SK-N-SH (cell line): ENCODE data around the gene P2RY6. TPM values are rescaled to one million over a fixed set of nuclear protein-coding genes. Genes with fewer than 3 reads are reported as not detected.

Experiments
- CTCF ChIA-PET: fragments of 300-600, 350-600 bp; formaldehyde crosslinking; extraction: SDS; loops from one replicate; lab custom pipeline; 2021; lab: Yijun Ruan, JAX
- POLR2A ChIA-PET: fragments of 350-600 bp; sonication (Branson Sonifier 250); formaldehyde crosslinking; extraction: SDS; loops from one replicate; lab custom pipeline; 2020; ENCODE audit warnings: antibody characterized with exemption, inconsistent platforms; lab: Yijun Ruan, JAX
- DNase-seq: peaks from one replicate; pipeline ENCODE4 v3.0.0; 2012
- H2AFZ ChIP-seq: fragments of 200-600 bp; sonication (generic); 2 replicates; pipeline ENCODE4 v1.8.1; 2016; ENCODE audit warnings: antibody characterized with exemption, mild to moderate bottlenecking, low read depth
- H3F3A ChIP-seq: fragments of 200-600 bp; sonication (generic); replicated peaks from 2 replicates; pipeline ENCODE3; 2016; ENCODE audit warnings: antibody characterized with exemption, mild to moderate bottlenecking; ENCODE audit not compliant: insufficient read depth
- H3K27ac ChIP-seq, 2 experiments: fragments of 200-500 bp in 1 of 2; fragments of 200-600 bp in 1 of 2; sonication (Bioruptor generic) in 1 of 2; sonication (generic), shearing (Covaris generic) in 1 of 2; 2 replicates each; pipeline versions ENCODE4 v1.5.1 to v1.6.1; 2014 to 2016; ENCODE audit warnings: low read depth in 2 of 2, inconsistent platforms in 1 of 2, low read length in 1 of 2, mild to moderate bottlenecking in 1 of 2, mixed read lengths in 1 of 2
- H3K27me3 ChIP-seq: fragments of 200-600 bp; sonication (generic), shearing (Covaris generic); 2 replicates; pipeline ENCODE4 v1.6.1; 2016; ENCODE audit warnings: mixed run types; ENCODE audit not compliant: insufficient read depth
- H3K36me3 ChIP-seq, 2 experiments: fragments of 200-500 bp in 1 of 2; fragments of 200-600 bp in 1 of 2; sonication (Bioruptor generic) in 1 of 2; sonication (generic) in 1 of 2; replicated peaks in 1 of 2; 2 replicates each; pipeline versions ENCODE3 to v1.5.1; 2014 to 2016; ENCODE audit warnings: low read length in 1 of 2, mild to moderate bottlenecking in 1 of 2; ENCODE audit not compliant: insufficient read depth in 2 of 2, control insufficient read depth in 1 of 2
- H3K4me1 ChIP-seq, 2 experiments: fragments of 200-500 bp in 1 of 2; fragments of 200-600 bp in 1 of 2; sonication (Bioruptor generic) in 1 of 2; sonication (generic), shearing (Covaris generic) in 1 of 2; 2 replicates each; pipeline versions ENCODE4 v1.5.1 to v1.6.1; 2014 to 2016; ENCODE audit warnings: low read depth in 1 of 2, low read length in 1 of 2, mixed run types in 1 of 2; ENCODE audit not compliant: insufficient read depth in 2 of 2, control insufficient read depth in 1 of 2
- H3K4me2 ChIP-seq: fragments of 200-600 bp; sonication (generic), shearing (Covaris generic); 2 replicates; pipeline ENCODE4 v1.6.1; 2017; ENCODE audit warnings: mixed run types
- H3K4me3 ChIP-seq, 2 experiments: fragments of 200-500 bp in 1 of 2; fragments of 200-600 bp in 1 of 2; sonication (Bioruptor generic) in 1 of 2; sonication (generic), shearing (Covaris generic) in 1 of 2; 2 replicates each; pipeline versions ENCODE4 v1.5.1 to v1.8.1; 2014 to 2016; ENCODE audit warnings: low read depth in 2 of 2, inconsistent platforms in 1 of 2, low read length in 1 of 2, mild to moderate bottlenecking in 1 of 2, mixed read lengths in 1 of 2, moderate library complexity in 1 of 2
- H3K79me2 ChIP-seq: fragments of 200-600 bp; sonication (generic); 2 replicates; pipeline ENCODE4 v1.8.1; 2017; ENCODE audit warnings: mild to moderate bottlenecking; ENCODE audit not compliant: insufficient read depth
- H3K9ac ChIP-seq: fragments of 200-600 bp; sonication (generic); 2 replicates; pipeline ENCODE4 v1.6.1; 2017; ENCODE audit warnings: mixed run types
- H3K9me2 ChIP-seq: fragments of 200-600 bp; sonication (generic); 2 replicates; pipeline ENCODE4 v1.6.1; 2017; ENCODE audit warnings: mixed run types
- H3K9me3 ChIP-seq: fragments of 200-600 bp; sonication (generic); 2 replicates; pipeline ENCODE4 v1.6.1; 2017; ENCODE audit warnings: mixed run types, mild to moderate bottlenecking, moderate library complexity
- H4K20me1 ChIP-seq: fragments of 200-600 bp; sonication (generic); 2 replicates; pipeline ENCODE4 v1.6.1; 2017; ENCODE audit warnings: mild to moderate bottlenecking, mixed run types; ENCODE audit not compliant: insufficient read depth
- CHD2 ChIP-seq: fragments of 150-350 bp; IDR thresholded peaks from 2 replicates; pipeline ENCODE4 v1.6.1; 2018; ENCODE audit warnings: low read length; ENCODE audit not compliant: partially characterized antibody
- EZH2phosphoT487 ChIP-seq: fragments of 200-600 bp; sonication (generic); IDR thresholded peaks from 2 replicates; pipeline ENCODE4 v1.6.1; 2017; ENCODE audit warnings: low read depth, mixed run types, mild to moderate bottlenecking, antibody characterized with exemption, moderate library complexity, borderline replicate concordance
- FOXJ3 ChIP-seq: sonication (generic); formaldehyde crosslinking; IDR thresholded peaks from 2 replicates; pipeline ENCODE4 v1.5.1; 2020; ENCODE audit warnings: mild to moderate bottlenecking, missing genetic modification reagents
- JUND ChIP-seq: IDR thresholded peaks from 2 replicates; pipeline ENCODE4 v1.4.0; 2012
- NRF1 ChIP-seq: IDR thresholded peaks from 2 replicates; pipeline ENCODE4 v1.6.1; 2012; ENCODE audit warnings: low read depth, mild to moderate bottlenecking, low read length
- POLR2AphosphoS5 ChIP-seq: IDR thresholded peaks from 2 replicates; pipeline ENCODE4 v1.6.1; 2012; ENCODE audit warnings: low read depth, low read length
- RFX5 ChIP-seq: IDR thresholded peaks from 2 replicates; pipeline ENCODE4 v1.6.1; 2012; ENCODE audit warnings: mild to moderate bottlenecking, improper control_type of control experiment, low read length
- TCF12 ChIP-seq: IDR thresholded peaks from 2 replicates; pipeline ENCODE4 v1.4.0; 2012
- TEAD4 ChIP-seq: IDR thresholded peaks from 2 replicates; pipeline ENCODE4 v1.4.0; 2012; ENCODE audit warnings: mild to moderate bottlenecking, borderline replicate concordance; ENCODE audit not compliant: insufficient read depth
- YY1 ChIP-seq: IDR thresholded peaks from 2 replicates; pipeline ENCODE4 v1.4.0; 2012; ENCODE audit warnings: low read depth, mild to moderate bottlenecking
- WGBS: methylation state at CpG from one replicate; pipeline ENCODE4 v1.1.6; 2017; ENCODE audit warnings: low lambda C conversion rate; 5-methylcytosine and 5-hydroxymethylcytosine counted together
- polyA plus RNA-seq, 3 experiments: library from polyadenylated mRNA; depleted of rRNA; stranded (reverse); fragments of >200 nt; gene quantifications; 2 replicates each; pipeline ENCODE4 v1.2.3, GENCODE V29; 2012
- TF ChIP-seq, protein P1 (sequence below): IDR thresholded peaks from 2 replicates; pipeline ENCODE4 v1.4.0; 2012; ENCODE audit warnings: low read depth, borderline replicate concordance
- TF ChIP-seq, protein P2 (sequence below): IDR thresholded peaks from 2 replicates; pipeline ENCODE4 v1.4.0; 2012; ENCODE audit warnings: low read depth
- TF ChIP-seq, protein P3 (sequence below): fragments of 200-600 bp; sonication (generic); IDR thresholded peaks from 2 replicates; pipeline ENCODE4 v1.6.1; 2017; ENCODE audit warnings: antibody characterized with exemption, mild to moderate bottlenecking, moderate library complexity
- TF ChIP-seq, protein P4 (sequence below): fragments of 150-350 bp; IDR thresholded peaks from 2 replicates; pipeline ENCODE4 v1.6.1; 2016; ENCODE audit warnings: mild to moderate bottlenecking, low read depth, low read length
- TF ChIP-seq, protein P5 (sequence below): IDR thresholded peaks from 2 replicates; pipeline ENCODE4 v1.4.0; 2012; ENCODE audit warnings: low read depth, borderline replicate concordance

The P2RY6 gene
- polyA plus RNA-seq, 1 of the 3 experiments (the other 2 are of a cell fraction), result 0.15 TPM

DNA sequence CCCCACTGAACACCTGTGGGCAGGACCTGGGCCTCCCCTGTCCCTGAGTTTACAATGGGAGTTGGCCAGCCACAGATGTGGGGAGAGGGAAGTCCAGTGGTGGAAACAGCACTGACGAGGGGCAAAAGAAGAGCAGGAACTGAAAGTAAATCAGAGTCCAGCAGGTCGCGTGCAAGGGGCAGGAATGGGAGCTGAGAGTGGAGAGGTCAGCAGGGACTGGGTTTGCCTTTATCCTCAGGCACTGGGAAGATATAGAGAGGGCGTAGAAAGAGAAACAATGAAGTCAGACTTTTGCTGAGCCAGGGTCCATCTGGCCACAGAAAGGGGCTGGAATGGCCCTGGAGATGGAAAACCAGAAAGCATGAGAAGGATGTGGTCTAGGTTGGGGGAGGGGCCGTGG is 8.5 kb downstream of the P2RY6 start:
- TF ChIP-seq FOXJ3 (CRISPR knock-in tag) (no peak), EZH2phosphoT487 (no peak), POLR2AphosphoS5 (no peak), RFX5 (no peak), TEAD4 (no peak)
- TF ChIP-seq, protein P1, sequence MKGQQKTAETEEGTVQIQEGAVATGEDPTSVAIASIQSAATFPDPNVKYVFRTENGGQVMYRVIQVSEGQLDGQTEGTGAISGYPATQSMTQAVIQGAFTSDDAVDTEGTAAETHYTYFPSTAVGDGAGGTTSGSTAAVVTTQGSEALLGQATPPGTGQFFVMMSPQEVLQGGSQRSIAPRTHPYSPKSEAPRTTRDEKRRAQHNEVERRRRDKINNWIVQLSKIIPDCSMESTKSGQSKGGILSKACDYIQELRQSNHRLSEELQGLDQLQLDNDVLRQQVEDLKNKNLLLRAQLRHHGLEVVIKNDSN, result no peak
- TF ChIP-seq, protein P2, sequence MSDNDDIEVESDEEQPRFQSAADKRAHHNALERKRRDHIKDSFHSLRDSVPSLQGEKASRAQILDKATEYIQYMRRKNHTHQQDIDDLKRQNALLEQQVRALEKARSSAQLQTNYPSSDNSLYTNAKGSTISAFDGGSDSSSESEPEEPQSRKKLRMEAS, result no peak
- TF ChIP-seq, all 33 proteins: peak for 0
- H3K9ac ChIP-seq, result no peak overlapping the region
- no peaks in the 10 kb centered on the region for H4K20me1 ChIP-seq
- H3K79me2 ChIP-seq, result no peaks in the 10 kb centered on the region
- H3K9me3 ChIP-seq, result no peaks in the 10 kb centered on the region
- 87% methylated on average over 5 of the region's 5 CpGs for WGBS
- ChIA-PET CTCF (interaction anchor here (1.0 to 14.8 kb wide), 7 partner anchors 10 to 450 kb away, joined by 3 to 283 read pairs (median 6); partner anchors contain the start of gene P2RY6), POLR2A (no interaction called here)
- H3K27ac ChIP-seq, result no peak overlapping the region
- no peak overlapping the region for H3K4me3 ChIP-seq
- peaks cover 0 to 20% of the 10 kb centered on the region in 2 experiments; a peak in 1 of 4 replicates for H3K4me1 ChIP-seq
- H3K36me3 ChIP-seq, result no peaks in the 10 kb centered on the region
- no peaks in the 10 kb centered on the region for H3K9me2 ChIP-seq
- no peak for DNase-seq
- no peak overlapping the region for H2AFZ ChIP-seq
- H3K4me2 ChIP-seq, result no peak overlapping the region
- no peaks in the 10 kb centered on the region for H3K27me3 ChIP-seq
- H3F3A ChIP-seq, result no peaks in the 10 kb centered on the region

DNA sequence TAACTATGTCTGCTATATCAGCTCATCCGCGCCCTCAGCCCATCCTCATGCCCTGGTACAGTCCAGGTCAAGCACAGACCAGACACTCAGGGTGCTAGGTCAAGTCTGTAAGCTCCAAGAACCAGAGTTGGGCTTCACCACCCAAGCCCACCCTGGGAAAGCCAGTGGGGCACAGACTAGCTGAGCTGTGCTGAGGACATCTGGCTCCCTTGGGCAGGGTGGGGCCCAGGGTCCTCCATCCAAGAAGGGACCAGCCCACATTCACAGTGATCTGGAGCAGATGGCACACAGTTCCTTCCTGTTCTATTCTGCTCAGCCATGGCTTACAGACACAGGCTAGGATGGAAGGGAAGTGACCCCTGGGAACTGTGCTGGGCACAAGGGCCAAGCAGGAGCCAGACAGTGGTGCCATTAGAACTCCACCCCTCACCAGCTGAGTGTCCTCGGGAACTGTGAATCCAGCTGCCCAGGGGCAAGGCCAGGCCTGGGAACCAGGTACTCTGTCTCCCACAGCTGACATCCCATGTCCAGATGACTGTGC is 9.1 kb downstream of the P2RY6 start:
- TF ChIP-seq TCF12 (no peak), NRF1 (no peak), YY1 (no peak), CHD2 (no peak), RFX5 (no peak), JUND (no peak)
- TF ChIP-seq, protein P3, sequence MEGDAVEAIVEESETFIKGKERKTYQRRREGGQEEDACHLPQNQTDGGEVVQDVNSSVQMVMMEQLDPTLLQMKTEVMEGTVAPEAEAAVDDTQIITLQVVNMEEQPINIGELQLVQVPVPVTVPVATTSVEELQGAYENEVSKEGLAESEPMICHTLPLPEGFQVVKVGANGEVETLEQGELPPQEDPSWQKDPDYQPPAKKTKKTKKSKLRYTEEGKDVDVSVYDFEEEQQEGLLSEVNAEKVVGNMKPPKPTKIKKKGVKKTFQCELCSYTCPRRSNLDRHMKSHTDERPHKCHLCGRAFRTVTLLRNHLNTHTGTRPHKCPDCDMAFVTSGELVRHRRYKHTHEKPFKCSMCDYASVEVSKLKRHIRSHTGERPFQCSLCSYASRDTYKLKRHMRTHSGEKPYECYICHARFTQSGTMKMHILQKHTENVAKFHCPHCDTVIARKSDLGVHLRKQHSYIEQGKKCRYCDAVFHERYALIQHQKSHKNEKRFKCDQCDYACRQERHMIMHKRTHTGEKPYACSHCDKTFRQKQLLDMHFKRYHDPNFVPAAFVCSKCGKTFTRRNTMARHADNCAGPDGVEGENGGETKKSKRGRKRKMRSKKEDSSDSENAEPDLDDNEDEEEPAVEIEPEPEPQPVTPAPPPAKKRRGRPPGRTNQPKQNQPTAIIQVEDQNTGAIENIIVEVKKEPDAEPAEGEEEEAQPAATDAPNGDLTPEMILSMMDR, result no peak
- TF ChIP-seq, protein P4, sequence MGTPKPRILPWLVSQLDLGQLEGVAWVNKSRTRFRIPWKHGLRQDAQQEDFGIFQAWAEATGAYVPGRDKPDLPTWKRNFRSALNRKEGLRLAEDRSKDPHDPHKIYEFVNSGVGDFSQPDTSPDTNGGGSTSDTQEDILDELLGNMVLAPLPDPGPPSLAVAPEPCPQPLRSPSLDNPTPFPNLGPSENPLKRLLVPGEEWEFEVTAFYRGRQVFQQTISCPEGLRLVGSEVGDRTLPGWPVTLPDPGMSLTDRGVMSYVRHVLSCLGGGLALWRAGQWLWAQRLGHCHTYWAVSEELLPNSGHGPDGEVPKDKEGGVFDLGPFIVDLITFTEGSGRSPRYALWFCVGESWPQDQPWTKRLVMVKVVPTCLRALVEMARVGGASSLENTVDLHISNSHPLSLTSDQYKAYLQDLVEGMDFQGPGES, result no peak
- TF ChIP-seq, protein P5, sequence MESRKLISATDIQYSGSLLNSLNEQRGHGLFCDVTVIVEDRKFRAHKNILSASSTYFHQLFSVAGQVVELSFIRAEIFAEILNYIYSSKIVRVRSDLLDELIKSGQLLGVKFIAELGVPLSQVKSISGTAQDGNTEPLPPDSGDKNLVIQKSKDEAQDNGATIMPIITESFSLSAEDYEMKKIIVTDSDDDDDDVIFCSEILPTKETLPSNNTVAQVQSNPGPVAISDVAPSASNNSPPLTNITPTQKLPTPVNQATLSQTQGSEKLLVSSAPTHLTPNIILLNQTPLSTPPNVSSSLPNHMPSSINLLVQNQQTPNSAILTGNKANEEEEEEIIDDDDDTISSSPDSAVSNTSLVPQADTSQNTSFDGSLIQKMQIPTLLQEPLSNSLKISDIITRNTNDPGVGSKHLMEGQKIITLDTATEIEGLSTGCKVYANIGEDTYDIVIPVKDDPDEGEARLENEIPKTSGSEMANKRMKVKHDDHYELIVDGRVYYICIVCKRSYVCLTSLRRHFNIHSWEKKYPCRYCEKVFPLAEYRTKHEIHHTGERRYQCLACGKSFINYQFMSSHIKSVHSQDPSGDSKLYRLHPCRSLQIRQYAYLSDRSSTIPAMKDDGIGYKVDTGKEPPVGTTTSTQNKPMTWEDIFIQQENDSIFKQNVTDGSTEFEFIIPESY, result no peak
- TF ChIP-seq, protein P1, result no peak

More for the DNA sequence above, 9.1 kb downstream of the P2RY6 start:
- H3F3A ChIP-seq, result no peaks in the 10 kb centered on the region
- no peak overlapping the region for H3K9ac ChIP-seq
- H3K36me3 ChIP-seq, result no peaks in the 10 kb centered on the region
- ChIA-PET POLR2A (no interaction called here), CTCF (interaction anchor here (1.6 to 14.8 kb wide), 4 partner anchors 9 to 54 kb away, joined by 6 to 283 read pairs (median 104); partner anchors contain the start of gene P2RY6)
- H3K4me1 ChIP-seq, result peaks cover 0 to 20% of the 10 kb centered on the region in 2 experiments; a peak in 1 of 4 replicates
- WGBS, result 71% methylated on average over 1 of the region's 3 CpGs
- no peaks in the 10 kb centered on the region for H3K27me3 ChIP-seq
- no peaks in the 10 kb centered on the region for H3K79me2 ChIP-seq
- H2AFZ ChIP-seq, result no peak overlapping the region
- no peak for DNase-seq
- no peaks in the 10 kb centered on the region for H3K9me3 ChIP-seq
- no peak overlapping the region for H3K4me3 ChIP-seq
- H3K4me2 ChIP-seq, result no peak overlapping the region
- no peaks in the 10 kb centered on the region for H4K20me1 ChIP-seq
- H3K27ac ChIP-seq, result no peak overlapping the region; a peak in 1 of 4 replicates
- H3K9me2 ChIP-seq, result no peaks in the 10 kb centered on the region
